ENCODE data around the gene ACE. TPM values are rescaled to one million over a fixed set of nuclear protein-coding genes. Genes with fewer than 3 reads are reported as not detected.

ACE gene
- total RNA-seq, 1 experiment from 2014 or later = 5.4 TPM

DNA sequence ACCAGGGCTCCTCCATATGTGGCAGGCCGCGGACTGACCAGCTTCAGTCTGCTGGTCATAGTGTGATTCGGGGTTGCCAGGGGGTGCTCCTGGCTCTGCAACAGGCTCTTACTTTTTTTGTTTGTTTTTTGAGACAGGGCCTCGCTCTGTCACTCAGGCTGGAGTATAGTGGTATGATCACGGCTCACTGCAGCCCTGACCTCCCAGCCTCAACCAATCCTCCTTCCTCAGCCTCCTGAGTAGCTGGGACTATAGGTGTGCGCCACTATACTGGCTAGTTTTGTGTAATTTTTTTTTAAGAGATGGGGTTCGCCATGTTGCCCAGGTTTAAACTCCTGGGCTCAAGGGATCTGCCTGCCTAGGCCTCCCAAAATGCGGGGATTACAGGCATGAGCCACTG lies 34.5 kb downstream of the ACE start:
- no peak overlapping the region for H2BK5ac ChIP-seq (ENCODE audit: insufficient read length, low read length)
- H3K9me3 ChIP-seq (ENCODE audit: control insufficient read depth, low read depth, low read length) = no peaks in the 10 kb centered on the region
- H3K18ac ChIP-seq (ENCODE audit: insufficient read length, low read depth, low read length) = no peak overlapping the region
- TF ChIP-seq, protein P1, sequence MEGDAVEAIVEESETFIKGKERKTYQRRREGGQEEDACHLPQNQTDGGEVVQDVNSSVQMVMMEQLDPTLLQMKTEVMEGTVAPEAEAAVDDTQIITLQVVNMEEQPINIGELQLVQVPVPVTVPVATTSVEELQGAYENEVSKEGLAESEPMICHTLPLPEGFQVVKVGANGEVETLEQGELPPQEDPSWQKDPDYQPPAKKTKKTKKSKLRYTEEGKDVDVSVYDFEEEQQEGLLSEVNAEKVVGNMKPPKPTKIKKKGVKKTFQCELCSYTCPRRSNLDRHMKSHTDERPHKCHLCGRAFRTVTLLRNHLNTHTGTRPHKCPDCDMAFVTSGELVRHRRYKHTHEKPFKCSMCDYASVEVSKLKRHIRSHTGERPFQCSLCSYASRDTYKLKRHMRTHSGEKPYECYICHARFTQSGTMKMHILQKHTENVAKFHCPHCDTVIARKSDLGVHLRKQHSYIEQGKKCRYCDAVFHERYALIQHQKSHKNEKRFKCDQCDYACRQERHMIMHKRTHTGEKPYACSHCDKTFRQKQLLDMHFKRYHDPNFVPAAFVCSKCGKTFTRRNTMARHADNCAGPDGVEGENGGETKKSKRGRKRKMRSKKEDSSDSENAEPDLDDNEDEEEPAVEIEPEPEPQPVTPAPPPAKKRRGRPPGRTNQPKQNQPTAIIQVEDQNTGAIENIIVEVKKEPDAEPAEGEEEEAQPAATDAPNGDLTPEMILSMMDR (conservative IDR thresholded peaks at IDR 0.05) = no peak
- Mint-ChIP-seq H3K27ac (no peak overlapping the region), H3K9me3 (peaks cover 0 to 2% of the 10 kb centered on the region in 2 experiments; a peak in 1 of 5 replicates), H3K36me3 (ENCODE audit: insufficient read depth in 1 of 3, low read depth in 3 of 3) (no peaks in the 10 kb centered on the region; a peak in 1 of 7 replicates), H3K4me3 (no peak overlapping the region), H3K27me3 (ENCODE audit: low read depth) (peaks cover 9% of the 10 kb centered on the region), H3K4me1 (no peaks in the 10 kb centered on the region)
- no peak overlapping the region for H3K14ac ChIP-seq (ENCODE audit: insufficient read depth, low read length)
- H3K79me1 ChIP-seq (ENCODE audit: insufficient read depth, low read depth, low read length, poor library complexity, severe bottlenecking) = no peaks in the 10 kb centered on the region
- H4K8ac ChIP-seq (replicated peaks; ENCODE audit: insufficient read length, low read depth, low read length) = no peak overlapping the region
- H2BK20ac ChIP-seq (ENCODE audit: low read depth, low read length, poor library complexity, severe bottlenecking) = no peak overlapping the region
- no peak overlapping the region for H3K9ac ChIP-seq (ENCODE audit: extremely low read depth, insufficient read length, low read length)
- no peak overlapping the region for H4K5ac ChIP-seq (ENCODE audit: insufficient read length, low read depth, low read length)
- WGBS (ENCODE audit: extremely low coverage, insufficient read length, low lambda C conversion rate) = no CpG with 5 or more reads among the region's 8 CpGs
- H3K79me2 ChIP-seq (ENCODE audit: insufficient read depth, low read length) = no peaks in the 10 kb centered on the region
- no peak overlapping the region for H2BK12ac ChIP-seq (ENCODE audit: insufficient read length, low read depth, low read length)
- no peaks in the 10 kb centered on the region for H3K27me3 ChIP-seq (ENCODE audit: insufficient read depth, low read length)
- no peak overlapping the region for H2BK120ac ChIP-seq (ENCODE audit: low read depth, low read length, poor library complexity, severe bottlenecking)
- no peaks in the 10 kb centered on the region for H3K23me2 ChIP-seq (ENCODE audit: insufficient read length, low read depth, low read length, poor library complexity, severe bottlenecking)
- H3K4ac ChIP-seq (ENCODE audit: low read depth, low read length) = no peak overlapping the region
- no peak overlapping the region for H2AK5ac ChIP-seq (ENCODE audit: insufficient read length, low read length)
- no peak overlapping the region for H2AFZ ChIP-seq (ENCODE audit: low read length)
- no peaks in the 10 kb centered on the region for H3K4me1 ChIP-seq (ENCODE audit: insufficient read depth, low read length)
- no peaks in the 10 kb centered on the region for H4K20me1 ChIP-seq (ENCODE audit: control insufficient read depth, insufficient read depth, insufficient read length)
- no peak overlapping the region for H3K4me2 ChIP-seq (ENCODE audit: insufficient read depth, insufficient read length, low read length)
- H3K23ac ChIP-seq (ENCODE audit: insufficient read length, low read depth, low read length) = no peak overlapping the region
- no peak overlapping the region for H3T11ph ChIP-seq (ENCODE audit: low read length)
- H4K91ac ChIP-seq (ENCODE audit: insufficient read length, low read depth, low read length) = no peak overlapping the region
- DNase-seq = no peak
- no peak overlapping the region for H2BK15ac ChIP-seq (ENCODE audit: low read depth, low read length)
- no peak overlapping the region for H3K56ac ChIP-seq (ENCODE audit: insufficient read length, low read depth, low read length)
- no peak overlapping the region for H3K27ac ChIP-seq (ENCODE audit: insufficient read length, low read depth, low read length)

Data from H9 (cell line).